GM21825 (cell line): ENCODE results near the gene NRG3.

Experiments
- ATAC-seq: cut with Tn5 transposase; IDR thresholded peaks from one replicate; pipeline ENCODE4 v1.9.1; 2021; ENCODE audit warnings: mild to moderate bottlenecking, moderate library complexity; ENCODE audit not compliant: unreplicated experiment

NRG3 gene

DNA sequence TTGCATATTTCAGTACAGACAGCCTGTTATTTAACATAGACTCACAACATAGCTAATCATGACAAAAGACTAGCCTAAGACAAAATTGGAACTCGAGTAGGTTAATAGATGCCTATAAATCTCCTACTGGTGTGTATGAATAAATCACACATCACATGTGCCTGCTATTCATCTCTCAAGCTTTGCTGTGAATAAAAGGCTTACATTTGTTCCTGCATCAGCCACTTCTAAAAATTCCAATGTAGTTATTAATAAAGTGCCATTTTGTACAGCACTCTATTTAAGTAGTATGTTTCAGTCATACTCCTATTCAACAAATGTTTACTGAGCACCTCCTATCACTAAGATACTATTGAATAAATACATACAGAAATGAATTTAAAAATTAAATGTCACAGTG lies 486.3 kb downstream of the NRG3 start:
- ATAC-seq = no peak

GRCh38 chr10:82377608-82378007 lies 502.6 kb downstream of the NRG3 start:
- no peak for ATAC-seq

- ATAC-seq = no peak
These were observed 503.2 kb downstream of the NRG3 start for GRCh38 chr10:82378146-82378545.

DNA sequence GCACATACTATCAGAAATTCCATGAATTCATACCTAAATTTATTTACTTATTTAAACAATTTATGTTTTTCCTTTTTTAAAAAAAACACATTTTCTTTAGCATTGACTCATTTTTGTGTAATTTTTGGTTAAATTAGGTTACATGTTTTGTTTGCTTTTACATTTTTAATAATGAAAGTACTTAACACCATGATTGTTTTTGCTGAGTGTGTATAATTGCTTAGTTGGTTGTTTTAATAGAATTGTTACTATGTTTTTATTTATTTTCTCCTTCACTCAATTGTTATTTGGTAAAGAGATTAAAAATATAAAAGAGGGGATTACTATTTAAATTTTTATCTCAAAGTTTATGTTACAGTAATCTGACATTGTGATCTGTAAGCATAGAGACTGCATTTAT lies 508.4 kb downstream of the NRG3 start:
- no peak for ATAC-seq

- ATAC-seq = no peak
These were observed 516.1 kb downstream of the NRG3 start for GRCh38 chr10:82390866-82391658.

- ATAC-seq = no peak
These were observed 517.0 kb downstream of the NRG3 start for GRCh38 chr10:82391971-82392370.

DNA sequence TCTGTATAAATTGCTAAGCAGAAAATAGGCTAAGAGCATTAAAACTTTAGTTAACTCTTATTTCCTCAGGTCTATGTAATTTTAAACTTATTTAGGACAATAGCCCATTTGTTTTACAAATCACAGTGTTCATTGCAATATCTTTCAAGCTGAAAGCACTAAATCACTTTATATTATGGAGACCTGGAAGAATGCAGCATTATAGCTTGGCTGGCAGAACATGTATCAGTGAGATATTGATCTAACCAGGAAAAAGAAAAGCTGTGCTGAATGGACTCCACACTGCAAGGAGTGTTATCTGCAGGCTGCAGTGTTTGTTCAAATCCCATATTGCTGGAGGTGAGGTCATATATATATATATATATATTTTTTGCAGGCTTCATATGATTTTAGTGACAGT lies 517.5 kb downstream of the NRG3 start:
- no peak for ATAC-seq

DNA sequence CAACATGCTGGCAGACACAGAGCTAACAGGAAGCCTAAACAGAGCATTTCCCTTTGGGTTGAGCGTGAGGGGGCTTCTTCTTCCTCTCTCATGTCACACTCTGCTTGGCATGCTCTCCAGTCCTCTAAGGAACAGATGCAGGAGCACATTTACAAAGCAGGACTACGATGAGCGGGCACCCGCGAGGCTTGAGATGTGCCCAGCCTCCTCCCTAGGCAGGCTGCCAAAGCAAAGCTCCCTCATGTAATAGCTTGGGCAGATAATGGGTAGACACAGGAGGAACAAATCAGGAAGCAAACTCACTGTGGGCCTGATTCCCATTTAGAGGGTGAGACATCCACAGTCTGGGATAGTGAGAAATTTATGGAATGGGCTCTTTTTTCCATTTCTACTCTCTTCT lies 519.1 kb downstream of the NRG3 start:
- ATAC-seq = no peak

GRCh38 chr10:82394987-82395386 lies 520.0 kb downstream of the NRG3 start:
- no peak for ATAC-seq

- ATAC-seq = no peak
These were observed 521.9 kb downstream of the NRG3 start for GRCh38 chr10:82396886-82397285.

DNA sequence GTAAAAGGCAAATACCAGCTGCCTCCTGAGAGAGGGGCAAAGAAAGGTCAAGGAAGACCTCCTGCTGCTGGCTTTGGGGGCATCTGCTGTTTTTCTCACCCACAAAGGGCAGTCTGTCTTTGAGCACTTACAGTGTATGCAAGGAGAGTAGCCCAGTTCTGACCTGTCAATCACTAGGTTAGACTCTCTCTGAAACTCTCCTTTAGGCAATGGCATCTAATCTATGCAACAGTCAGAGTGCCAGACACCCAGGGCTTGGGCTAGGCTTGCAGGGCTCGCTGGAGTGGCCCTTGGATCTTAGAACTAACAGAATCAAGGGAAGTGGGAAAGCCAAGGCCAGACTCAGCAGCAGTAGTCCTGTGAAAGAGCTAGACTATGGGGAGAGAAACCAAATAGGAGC lies 522.9 kb downstream of the NRG3 start:
- no peak for ATAC-seq

DNA sequence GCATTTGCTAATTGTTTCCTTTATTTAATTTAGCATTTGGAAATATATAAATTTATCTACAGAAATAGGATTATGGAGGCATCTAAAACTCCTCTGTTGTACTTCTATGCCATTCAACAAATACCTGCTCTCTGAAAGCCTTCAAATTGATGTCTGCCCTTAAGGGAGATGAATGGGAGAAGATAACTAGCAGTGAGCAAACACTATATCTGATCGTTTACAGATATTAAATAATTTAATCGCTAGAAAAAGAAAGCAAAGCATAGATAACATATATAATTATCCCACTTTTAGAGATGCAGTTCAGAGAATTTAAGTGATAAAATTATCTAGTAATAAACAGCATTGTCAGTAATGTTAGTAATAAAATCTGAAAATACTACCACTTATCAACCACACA lies 524.9 kb downstream of the NRG3 start:
- no peak for ATAC-seq

DNA sequence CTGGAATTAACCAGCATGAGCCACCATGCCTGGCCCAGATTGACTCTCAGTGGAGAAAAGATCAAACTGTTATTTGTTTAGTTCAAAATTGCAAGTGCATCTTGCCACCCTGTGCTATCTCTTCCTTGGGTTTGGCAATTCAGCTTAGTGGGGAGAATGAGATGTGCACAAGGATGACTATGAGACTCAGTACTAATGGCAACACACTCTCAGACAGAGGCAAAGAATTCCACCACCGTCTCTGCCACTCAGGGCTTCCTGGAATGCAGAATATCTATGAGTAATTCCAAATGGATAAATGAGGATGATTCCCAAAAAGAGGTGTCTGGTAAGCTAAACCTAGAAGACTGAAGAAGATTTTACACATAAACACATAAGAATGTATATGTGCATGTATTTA lies 525.8 kb downstream of the NRG3 start:
- no peak for ATAC-seq

- no peak for ATAC-seq
These were observed 528.0 kb downstream of the NRG3 start for GRCh38 chr10:82402906-82403401.

DNA sequence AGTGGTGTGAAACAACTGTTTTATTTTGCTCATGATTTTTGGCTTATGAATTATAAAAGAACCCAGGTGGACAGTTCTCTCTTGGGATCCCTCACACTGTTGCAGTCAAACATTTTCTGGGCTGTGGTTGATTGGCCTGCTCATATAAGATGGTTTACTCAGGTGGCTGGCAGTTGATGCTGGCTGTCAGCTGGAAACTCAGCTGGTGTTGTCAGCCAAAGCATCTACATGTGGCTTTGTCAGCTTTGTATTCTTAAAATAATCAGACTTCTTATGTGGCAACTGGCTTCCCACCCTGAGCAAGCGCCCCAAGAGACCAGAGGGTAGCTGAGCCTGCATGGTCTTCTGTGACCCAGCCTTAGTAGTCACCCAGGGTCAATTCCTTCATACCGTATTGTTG lies 534.7 kb downstream of the NRG3 start:
- no peak for ATAC-seq

DNA sequence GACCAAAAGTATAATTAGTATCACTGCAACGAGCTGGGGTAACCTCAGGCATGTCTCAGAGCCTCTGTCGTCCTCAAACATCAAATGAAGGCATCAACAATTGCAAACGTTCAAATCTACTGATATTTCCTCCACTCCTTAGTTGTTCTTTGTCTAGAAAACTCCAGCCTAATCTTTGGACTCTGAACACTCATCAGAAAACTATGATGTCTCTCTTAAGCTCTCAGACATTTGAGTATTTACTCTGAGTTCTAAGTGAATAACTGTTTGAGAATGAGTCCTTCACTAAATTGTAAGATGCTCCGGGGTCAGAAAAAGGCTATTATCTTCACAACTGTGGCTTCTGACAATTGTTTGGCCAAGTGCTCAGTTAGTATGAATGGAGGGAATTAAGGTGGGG lies 536.4 kb downstream of the NRG3 start:
- no peak for ATAC-seq

GRCh38 chr10:82420001-82420400 lies 545.0 kb downstream of the NRG3 start:
- no peak for ATAC-seq

GRCh38 chr10:82429302-82429701 lies 554.3 kb downstream of the NRG3 start:
- no peak for ATAC-seq

- ATAC-seq = no peak
These were observed 563.3 kb downstream of the NRG3 start for GRCh38 chr10:82438277-82438676.

GRCh38 chr10:82440775-82441174 lies 565.8 kb downstream of the NRG3 start:
- ATAC-seq = no peak

GRCh38 chr10:82452046-82452445 lies 577.1 kb downstream of the NRG3 start:
- ATAC-seq = no peak

- ATAC-seq = no peak
These were observed 577.7 kb downstream of the NRG3 start for GRCh38 chr10:82452676-82453075.
